ENCODE measurements around the gene CPN1. TPM values are rescaled to one million over a fixed set of nuclear protein-coding genes. Genes with fewer than 3 reads are reported as not detected.

Gene CPN1
- total and polyA plus RNA-seq, 10 donors: not detected

DNA sequence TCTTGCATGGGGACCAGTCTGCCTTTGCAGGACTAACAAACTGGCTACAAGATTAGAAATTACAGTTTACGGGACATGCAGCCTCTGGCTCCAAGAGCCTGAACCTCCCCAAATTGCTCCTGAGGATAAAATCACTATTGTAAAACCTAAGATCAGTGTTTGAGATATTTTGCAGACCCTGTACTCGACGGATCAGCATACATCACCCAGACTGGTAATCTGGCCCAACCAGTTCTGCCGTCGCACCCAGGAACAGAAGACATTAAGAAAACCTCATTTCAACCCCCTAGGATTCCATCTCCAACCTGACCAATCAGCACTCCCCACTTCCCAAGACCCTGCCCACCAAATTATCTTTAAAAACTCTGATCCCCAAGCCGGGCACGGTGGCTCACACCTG lies 44.8 kb downstream of the CPN1 start:
- intact Hi-C loops (cut with DNase I; ENCODE audit: low total_unique reads): no loop called here
- Histone ChIP-seq H3K27ac (no peak overlapping the region), H3K4me1 (peaks cover 0 to 17% (median 4%) of the 10 kb centered on the region in 6 donors), H3K27me3 (replicated peaks in 1 of 7) (no peaks in the 10 kb centered on the region), H3K9me3 (peaks cover 0 to 3% (median 0%) of the 10 kb centered on the region in 8 donors), H3K4me3 (no peak overlapping the region), H3K36me3 (no peaks in the 10 kb centered on the region)
- no peak for TF ChIP-seq POLR2AphosphoS5 (IDR thresholded peaks at IDR 0.05)
- TF ChIP-seq, protein P1, sequence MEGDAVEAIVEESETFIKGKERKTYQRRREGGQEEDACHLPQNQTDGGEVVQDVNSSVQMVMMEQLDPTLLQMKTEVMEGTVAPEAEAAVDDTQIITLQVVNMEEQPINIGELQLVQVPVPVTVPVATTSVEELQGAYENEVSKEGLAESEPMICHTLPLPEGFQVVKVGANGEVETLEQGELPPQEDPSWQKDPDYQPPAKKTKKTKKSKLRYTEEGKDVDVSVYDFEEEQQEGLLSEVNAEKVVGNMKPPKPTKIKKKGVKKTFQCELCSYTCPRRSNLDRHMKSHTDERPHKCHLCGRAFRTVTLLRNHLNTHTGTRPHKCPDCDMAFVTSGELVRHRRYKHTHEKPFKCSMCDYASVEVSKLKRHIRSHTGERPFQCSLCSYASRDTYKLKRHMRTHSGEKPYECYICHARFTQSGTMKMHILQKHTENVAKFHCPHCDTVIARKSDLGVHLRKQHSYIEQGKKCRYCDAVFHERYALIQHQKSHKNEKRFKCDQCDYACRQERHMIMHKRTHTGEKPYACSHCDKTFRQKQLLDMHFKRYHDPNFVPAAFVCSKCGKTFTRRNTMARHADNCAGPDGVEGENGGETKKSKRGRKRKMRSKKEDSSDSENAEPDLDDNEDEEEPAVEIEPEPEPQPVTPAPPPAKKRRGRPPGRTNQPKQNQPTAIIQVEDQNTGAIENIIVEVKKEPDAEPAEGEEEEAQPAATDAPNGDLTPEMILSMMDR (IDR thresholded peaks at IDR 0.05 in 8 of 11, conservative IDR thresholded peaks at IDR 0.05 in 3 of 11): no peak
- no peak for TF ChIP-seq POLR2A (IDR thresholded peaks at IDR 0.05)
- 87 to 96% (median 95%) methylated on average over 7 of the region's 7 CpGs for WGBS, 5 donors
- no peak for DNase-seq

DNA sequence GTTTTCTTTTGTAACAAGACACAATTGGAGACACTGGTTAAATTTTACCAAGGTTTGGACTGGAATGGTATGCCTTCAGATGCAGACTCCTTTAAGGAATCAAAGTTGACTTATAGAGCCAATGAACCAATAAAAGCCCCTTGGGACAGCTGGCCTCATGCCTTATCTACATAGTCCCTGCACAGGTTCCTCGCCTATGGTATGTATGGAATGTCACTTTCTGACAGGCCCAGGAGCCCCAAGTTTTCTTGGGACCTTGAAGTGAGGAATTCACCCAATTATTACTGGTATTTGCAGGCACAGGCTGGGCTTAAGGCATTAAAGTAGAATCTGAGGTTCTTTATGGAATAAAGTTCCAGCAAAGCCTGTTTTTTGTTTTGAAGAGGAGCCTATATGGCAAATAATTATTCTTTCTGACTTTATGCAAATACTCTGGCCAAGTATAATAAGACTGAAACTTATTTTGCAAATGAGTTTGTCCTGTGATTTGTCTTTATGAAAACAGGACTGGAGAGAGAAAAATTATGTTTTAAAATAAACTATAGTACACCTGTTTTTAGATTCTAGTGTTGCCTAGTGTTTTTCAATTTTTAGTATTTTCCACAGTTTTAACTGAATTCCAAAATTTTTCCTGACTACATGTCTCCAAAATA lies 47.8 kb downstream of the CPN1 start:
- DNase-seq: no peak
- Histone ChIP-seq H3K36me3 (no peaks in the 10 kb centered on the region), H3K27me3 (replicated peaks in 1 of 7) (no peaks in the 10 kb centered on the region), H3K4me1 (peaks cover 0 to 9% (median 2%) of the 10 kb centered on the region in 6 donors), H3K9me3 (peaks cover 0 to 3% (median 0%) of the 10 kb centered on the region in 8 donors), H3K27ac (no peak overlapping the region), H3K4me3 (no peak overlapping the region)
- intact Hi-C loops (cut with DNase I; ENCODE audit: low total_unique reads): no loop called here
- 72 to 79% (median 77%) methylated on average over 1 of the region's 1 CpG for WGBS, 5 donors
- TF ChIP-seq POLR2A (IDR thresholded peaks at IDR 0.05) (no peak), POLR2AphosphoS5 (IDR thresholded peaks at IDR 0.05) (no peak)
- TF ChIP-seq, protein P1 (IDR thresholded peaks at IDR 0.05 in 8 of 11, conservative IDR thresholded peaks at IDR 0.05 in 3 of 11): no peak

DNA sequence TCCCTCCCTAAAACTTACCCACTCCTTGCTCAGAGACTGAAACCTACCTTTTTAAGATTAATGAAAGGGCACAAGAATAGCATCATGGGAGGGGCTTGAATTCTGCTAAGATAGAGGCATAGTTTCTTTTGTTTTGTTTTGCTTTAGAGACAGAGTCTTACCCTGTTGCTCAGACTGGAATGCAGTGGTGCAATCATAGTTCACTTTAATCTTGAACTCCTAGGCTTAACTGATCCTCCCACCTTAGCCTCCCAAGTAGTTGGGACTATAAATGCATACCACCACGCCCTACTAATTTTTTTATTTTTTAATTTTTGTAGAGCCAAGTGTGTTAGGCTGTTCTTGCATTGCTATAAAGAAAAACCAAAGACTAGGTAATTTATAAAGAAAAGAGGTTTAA lies 54.3 kb downstream of the CPN1 start:
- TF ChIP-seq POLR2AphosphoS5 (IDR thresholded peaks at IDR 0.05) (no peak), POLR2A (IDR thresholded peaks at IDR 0.05) (no peak)
- TF ChIP-seq, protein P1 (IDR thresholded peaks at IDR 0.05 in 8 of 11, conservative IDR thresholded peaks at IDR 0.05 in 3 of 11): no peak
- DNase-seq: no peak
- intact Hi-C loops (cut with DNase I; ENCODE audit: low total_unique reads): no loop called here
- Histone ChIP-seq H3K9me3 (peaks cover 0 to 24% (median 16%) of the 10 kb centered on the region in 8 donors), H3K27ac (no peak overlapping the region), H3K4me3 (no peak overlapping the region), H3K4me1 (no peaks in the 10 kb centered on the region), H3K36me3 (no peaks in the 10 kb centered on the region), H3K27me3 (replicated peaks in 1 of 7) (no peaks in the 10 kb centered on the region)
- 80 to 97% (median 87%) methylated on average over 1 of the region's 1 CpG for WGBS, 5 donors

DNA sequence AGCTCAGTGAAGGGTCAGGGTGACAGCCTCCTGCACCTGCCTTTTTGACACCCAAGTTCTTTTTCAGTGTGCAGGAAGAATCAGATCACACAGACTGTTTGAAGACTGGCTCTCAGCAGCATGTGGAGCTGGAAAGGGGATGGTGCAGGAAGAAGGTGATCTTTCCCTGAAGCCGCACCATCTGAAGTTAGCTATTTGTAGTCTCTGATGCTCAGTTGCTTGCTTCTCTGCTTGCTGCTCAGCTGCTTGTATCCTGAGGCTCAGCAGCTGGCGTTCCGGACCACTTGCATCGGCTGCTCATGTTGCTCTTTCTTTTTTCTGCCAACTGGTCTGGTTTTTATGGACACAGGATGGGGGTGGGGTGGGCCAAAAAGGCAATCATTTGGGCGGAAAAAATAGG lies 56.1 kb downstream of the CPN1 start:
- H3K4me1 ChIP-seq: peaks cover 0 to 4% (median 1%) of the 10 kb centered on the region in 6 donors
- H3K27ac ChIP-seq: no peak overlapping the region
- no peaks in the 10 kb centered on the region for H3K36me3 ChIP-seq
- no peak for TF ChIP-seq POLR2A (IDR thresholded peaks at IDR 0.05)
- TF ChIP-seq, protein P1 (IDR thresholded peaks at IDR 0.05 in 8 of 11, conservative IDR thresholded peaks at IDR 0.05 in 3 of 11): no peak
- TF ChIP-seq POLR2AphosphoS5 (IDR thresholded peaks at IDR 0.05): no peak
- no peak for DNase-seq
- H3K4me3 ChIP-seq: no peak overlapping the region
- intact Hi-C loops (cut with DNase I; ENCODE audit: low total_unique reads): no loop called here
- peaks cover 0 to 24% (median 16%) of the 10 kb centered on the region in 8 donors for H3K9me3 ChIP-seq
- 86 to 89% (median 88%) methylated on average over 5 of the region's 5 CpGs for WGBS, 5 donors
- no peaks in the 10 kb centered on the region for H3K27me3 ChIP-seq (replicated peaks in 1 of 7)
